DLD1 (cell line): ENCODE data around the gene EIF4G1.
"Not testable (repeated sequence)": the region's sequence is repeated elsewhere in the genome, so short reads cannot be mapped to it uniquely, and the experiment has no call there.

Experiments
- in situ Hi-C: cut with HindIII; loops from 2 replicates; pipeline ENCODE4 v1.10.0; 2017; ENCODE audit warnings: low sequenced_read_pairs

EIF4G1 gene

DNA sequence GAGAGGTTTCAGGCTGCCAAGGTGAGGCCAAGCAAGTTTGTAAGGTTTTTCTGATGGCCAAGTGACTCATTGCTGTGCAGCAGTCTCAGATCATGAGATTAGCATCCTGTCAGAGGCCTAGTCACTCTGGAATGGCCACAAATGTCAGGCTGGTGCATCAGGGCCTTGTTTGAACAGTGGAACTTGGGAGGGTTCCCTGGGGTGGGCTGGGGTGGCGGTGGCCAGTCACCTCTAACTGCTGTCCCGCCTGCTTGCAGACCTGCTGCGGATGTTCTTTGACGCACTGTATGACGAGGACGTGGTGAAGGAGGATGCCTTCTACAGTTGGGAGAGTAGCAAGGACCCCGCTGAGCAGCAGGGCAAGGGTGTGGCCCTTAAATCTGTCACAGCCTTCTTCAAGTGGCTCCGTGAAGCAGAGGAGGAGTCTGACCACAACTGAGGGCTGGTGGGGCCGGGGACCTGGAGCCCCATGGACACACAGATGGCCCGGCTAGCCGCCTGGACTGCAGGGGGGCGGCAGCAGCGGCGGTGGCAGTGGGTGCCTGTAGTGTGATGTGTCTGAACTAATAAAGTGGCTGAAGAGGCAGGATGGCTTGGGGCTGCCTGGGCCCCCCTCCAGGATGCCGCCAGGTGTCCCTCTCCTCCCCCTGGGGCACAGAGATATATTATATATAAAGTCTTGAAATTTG, 20.2 kb downstream of the EIF4G1 start:
- in situ Hi-C loops: no loop called here

DNA sequence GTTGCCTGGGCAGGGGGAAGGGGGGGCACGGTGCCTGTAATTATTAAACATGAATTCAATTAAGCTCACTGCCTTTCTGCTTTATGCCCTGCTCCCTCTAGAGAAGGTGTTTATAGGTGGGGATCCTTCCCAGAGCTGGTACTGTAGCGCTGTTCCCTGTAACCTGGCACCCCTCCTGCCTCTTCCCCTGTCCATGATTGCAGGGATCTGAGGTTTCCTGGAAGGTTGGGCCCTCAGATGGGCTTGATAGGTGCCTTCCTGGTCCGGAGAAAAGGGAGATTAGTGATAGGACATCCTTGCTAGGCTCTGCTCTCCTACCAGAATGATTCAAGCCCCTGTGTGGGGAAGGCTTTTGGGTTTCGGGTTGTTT, 20.9 kb downstream of the EIF4G1 start:
- in situ Hi-C loops: no loop called here

DNA sequence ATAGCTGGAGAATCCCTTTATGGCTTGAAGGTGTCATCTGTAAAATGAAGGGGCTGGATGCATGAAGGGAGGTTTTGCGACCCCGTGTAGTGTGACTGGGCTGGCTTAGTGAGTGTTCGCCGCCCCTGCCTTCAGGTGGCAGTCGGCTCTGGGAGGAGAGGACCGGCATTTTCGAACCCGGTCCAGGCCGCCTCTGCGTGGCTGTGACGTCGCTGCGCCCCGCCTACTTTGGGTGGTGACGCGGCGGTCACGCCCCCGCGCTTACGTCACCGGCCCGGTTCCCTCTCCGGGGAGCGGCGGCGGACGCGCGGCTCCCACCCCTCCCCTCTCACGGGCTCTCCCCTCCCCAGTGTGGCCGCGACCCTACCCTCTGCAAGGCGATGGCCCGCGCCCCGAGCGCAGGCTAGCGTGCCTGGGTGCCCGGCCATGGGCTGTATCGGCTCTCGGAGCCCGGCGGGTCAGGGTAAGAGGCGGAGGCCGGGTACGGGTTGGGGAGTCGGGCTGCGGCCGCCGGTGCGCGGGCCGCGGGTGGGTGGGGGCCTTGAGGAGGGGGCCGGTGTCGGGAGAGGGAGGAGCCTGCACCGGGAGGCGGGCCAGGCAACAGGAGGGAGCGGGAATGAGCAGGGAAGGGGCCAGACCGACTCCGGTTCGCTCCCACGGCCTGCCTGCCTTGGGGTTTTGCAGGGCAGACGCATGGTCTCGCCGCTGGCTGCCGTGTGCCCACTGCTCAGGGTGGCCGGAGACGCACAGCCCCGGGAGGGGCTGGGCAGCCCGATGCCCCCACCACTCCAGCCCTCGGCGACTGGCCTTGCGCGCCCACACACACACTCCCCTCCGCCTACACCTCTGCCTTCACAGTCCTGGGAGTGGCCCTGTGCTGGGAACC, 21.5 kb downstream of the EIF4G1 start:
- in situ Hi-C loops: no loop called here

DNA sequence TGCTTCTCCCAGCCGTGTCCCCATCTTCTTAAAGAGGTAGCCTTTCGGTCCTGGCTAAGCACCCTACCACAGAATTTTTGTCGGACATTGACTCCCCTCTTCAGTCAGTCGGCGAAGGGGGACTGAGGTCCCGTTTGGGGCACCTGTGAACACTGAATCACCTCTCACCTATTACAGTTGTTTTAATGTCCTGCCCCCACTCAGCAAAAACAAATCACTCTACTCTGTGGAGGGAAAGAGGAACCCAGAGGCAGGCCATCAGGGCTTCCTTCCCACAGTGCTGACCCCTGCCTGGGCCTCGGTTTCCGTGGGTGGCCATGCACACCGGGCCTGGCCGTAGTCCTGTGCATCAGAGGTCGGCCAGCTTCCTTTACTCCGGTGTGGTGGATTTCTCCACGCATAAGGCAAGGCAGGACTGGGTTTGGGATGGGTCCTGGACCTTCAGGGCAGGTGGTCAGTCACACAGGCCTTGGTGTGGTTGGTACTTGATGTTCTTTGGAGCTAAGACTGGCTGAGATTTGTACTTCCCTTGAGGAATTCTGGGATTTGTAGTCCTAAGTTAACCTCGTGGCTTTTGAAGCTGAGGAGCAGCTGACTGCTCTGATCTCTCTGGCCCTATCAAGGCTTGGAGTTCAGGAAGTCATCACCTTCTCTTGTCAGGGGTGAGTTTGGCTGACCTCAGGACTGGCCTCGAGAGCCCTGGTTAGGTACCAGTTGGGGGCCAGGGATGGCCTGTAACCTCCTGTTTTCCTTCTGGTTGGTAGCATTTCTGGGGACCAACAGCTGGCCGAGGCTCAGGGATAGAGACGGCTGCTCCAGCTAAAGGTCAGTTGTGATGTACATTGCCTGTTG, 22.4 kb downstream of the EIF4G1 start:
- in situ Hi-C loops: no loop called here

GRCh38 chr3:184337399-184337714, 23.0 kb downstream of the EIF4G1 start, which contains the start of gene FAM131A:
Gene FAM131A (plus strand): TSS chr3:184337600. CDS start chr3:184337631, 31 bp downstream.
- in situ Hi-C loops: no loop called here

GRCh38 chr3:184337981-184338380, 23.6 kb downstream of the EIF4G1 start:
- in situ Hi-C loops: no loop called here

GRCh38 chr3:184338511-184338945, 24.1 kb downstream of the EIF4G1 start:
- in situ Hi-C loops: no loop called here

DNA sequence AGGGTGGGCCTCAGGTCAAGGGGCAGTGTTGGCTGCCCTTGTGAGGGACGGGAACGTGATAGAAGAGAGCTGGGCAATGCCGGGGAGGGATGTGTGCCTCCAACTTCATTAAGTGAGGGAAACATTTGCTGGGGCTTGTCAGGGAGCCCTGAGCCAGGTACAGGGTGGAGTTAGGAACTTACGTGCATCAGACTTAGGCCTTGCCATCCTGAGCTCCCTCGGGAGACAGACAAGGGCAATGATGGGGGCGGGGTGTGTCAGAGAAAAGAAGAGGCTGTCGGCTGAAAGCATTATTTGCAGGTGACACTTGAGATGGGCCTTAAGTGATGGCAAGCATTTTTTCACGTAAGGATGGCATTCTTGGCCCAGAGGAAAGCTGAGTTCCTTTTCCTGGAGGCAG, 24.6 kb downstream of the EIF4G1 start:
- in situ Hi-C loops: no loop called here

- in situ Hi-C loops: not testable (repeated sequence)
These were observed 25.2 kb downstream of the EIF4G1 start for GRCh38 chr3:184339451-184340135.

GRCh38 chr3:184341925-184342324, 27.5 kb downstream of the EIF4G1 start:
- in situ Hi-C loops: no loop called here

DNA sequence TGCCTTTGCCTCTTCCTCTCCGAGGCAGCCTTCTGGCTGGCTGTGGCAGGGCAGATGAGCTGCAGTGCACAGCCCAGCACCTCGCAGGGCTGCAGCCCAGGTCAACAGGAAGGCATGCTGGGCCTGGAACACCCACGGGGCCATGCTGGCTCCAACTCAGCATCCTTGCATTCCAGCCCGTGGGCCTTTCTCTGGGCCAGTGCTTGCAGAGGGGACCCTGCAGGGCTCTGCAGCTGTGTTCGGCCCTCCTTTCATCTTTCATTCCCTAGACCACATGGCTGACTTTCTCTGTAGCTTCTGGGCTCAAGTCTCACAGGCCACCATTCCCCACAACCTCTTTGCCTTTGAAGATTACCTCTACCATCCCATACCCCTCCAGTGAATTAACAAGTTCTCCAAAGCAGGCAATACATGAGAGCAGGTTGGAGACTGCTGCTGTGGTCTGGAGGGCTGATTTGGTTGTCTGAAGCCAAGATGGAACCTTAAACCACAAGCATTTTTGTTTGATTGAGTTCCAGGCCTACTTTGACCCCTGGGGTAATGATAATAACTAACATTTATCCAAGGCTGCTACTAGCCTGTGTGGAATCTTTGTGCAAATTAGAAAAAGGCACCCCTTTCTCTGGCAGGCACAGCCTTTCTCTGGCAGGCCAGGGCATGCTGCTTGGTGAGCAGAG, 28.9 kb downstream of the EIF4G1 start:
- in situ Hi-C loops: no loop called here

- in situ Hi-C loops: no loop called here
These were observed 30.3 kb downstream of the EIF4G1 start for GRCh38 chr3:184344579-184345316.

GRCh38 chr3:184345317-184346144, 31.1 kb downstream of the EIF4G1 start:
- in situ Hi-C loops: no loop called here

- in situ Hi-C loops: no loop called here
These were observed 32.2 kb downstream of the EIF4G1 start for GRCh38 chr3:184346480-184347190.

DNA sequence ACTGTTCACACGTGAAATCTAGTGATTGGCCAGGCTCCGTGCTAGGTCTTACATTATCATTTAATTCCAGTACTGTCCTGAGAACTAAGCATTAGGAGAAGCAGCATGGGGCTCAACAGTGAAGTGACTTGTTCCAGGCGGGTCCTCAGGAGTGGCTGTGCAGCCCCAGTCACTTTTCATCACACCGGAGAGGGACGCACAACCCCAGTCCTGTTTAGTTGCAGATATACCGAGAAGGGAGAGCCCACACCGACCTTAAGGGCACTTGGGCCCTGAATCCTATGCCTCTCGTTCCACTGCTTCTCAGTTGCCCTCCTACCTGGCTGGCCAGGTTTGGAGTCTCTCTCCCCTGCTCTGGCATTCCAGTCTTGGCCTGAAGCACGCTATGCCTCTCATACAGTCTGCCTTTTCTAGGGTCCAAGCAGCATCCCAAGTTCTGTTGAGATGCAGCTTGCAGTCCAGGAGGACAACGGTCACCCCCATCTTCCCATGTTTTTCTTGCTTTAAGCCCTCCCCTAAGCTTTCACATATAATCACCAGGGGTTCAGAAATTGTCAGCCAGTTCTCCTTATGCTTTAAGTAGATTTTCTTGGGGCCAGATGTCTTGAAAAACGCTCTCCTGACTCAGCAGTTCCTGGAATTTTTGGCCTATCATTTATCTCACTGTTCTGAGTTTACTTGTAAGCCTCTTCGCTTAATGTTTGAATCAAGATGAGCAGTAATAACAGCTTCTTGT, 33.1 kb downstream of the EIF4G1 start:
- in situ Hi-C loops: no loop called here

DNA sequence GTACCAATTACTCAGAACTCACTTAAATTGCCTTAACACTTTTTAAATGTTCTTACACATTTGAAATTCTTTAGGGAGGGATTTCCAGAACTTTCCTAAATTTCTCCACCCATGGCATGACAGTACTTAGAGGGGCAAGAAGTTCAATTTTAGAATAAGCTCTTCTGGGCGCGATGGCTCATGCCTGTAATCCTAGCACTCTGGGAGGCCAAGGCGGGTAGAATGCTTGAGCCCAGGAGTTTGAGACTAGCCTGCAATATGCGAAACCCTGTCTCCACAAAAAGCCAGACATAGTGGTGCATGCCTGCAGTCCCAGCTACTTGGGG, 33.6 kb downstream of the EIF4G1 start:
- in situ Hi-C loops: no loop called here
